ENCODE data around the gene SLC6A13. TPM values are rescaled to one million over a fixed set of nuclear protein-coding genes. Genes with fewer than 3 reads are reported as not detected.

The SLC6A13 gene
- polyA plus RNA-seq, 1 donor from 2014 or later, result 1.4 TPM

DNA sequence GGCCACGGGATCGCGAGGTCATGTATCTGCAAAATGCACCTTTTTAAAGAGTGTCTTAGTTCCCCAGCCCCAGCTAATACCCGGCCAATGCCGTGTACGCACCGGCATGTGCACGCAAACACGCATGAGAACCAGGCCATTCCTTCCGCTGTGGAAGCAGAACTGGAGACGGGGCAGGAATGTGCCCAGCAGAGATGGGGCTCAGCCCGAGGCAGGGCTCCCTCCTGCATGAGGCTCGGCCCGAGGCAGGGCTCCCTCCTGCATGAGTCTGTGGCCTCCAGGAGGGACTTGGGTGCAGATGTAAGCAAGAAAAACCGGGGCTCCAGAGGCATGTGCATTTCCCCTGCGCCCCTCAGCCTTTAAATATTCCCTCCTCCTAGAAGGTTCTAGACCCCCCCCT lies 86.9 kb downstream of the SLC6A13 start:
- Histone ChIP-seq H3K4me2 (ENCODE audit: low read length) (no peak overlapping the region), H3K36me3 (ENCODE audit: insufficient read depth, low read length) (no peaks in the 10 kb centered on the region), H3F3A (ENCODE audit: insufficient read depth, low read length, poor library complexity, severe bottlenecking) (no peaks in the 10 kb centered on the region), H3K9ac (ENCODE audit: low read length) (no peak overlapping the region), H3K27ac (ENCODE audit: low read length) (no peak overlapping the region), H3K4me3 (ENCODE audit: low read length) (no peak overlapping the region), H3K79me2 (replicated peaks; ENCODE audit: insufficient read depth, low read length) (no peaks in the 10 kb centered on the region), H4K20me1 (ENCODE audit: insufficient read depth) (no peaks in the 10 kb centered on the region), H3K9me2 (ENCODE audit: insufficient read depth, low read length) (no peaks in the 10 kb centered on the region), H3K27me3 (ENCODE audit: insufficient read depth, low read depth, low read length) (no peaks in the 10 kb centered on the region), H3K9me3 (ENCODE audit: low read length) (no peaks in the 10 kb centered on the region), H2AFZ (ENCODE audit: low read depth, low read length) (no peak overlapping the region)
- no peak for TF ChIP-seq POLR2AphosphoS5 (IDR thresholded peaks at IDR 0.05)
- TF ChIP-seq CTCF (IDR thresholded peaks at IDR 0.05; ENCODE audit: poor library complexity, severe bottlenecking), result no peak
- no peak for TF ChIP-seq SMC3 (conservative IDR thresholded peaks at IDR 0.05; ENCODE audit: poor library complexity)
- TF ChIP-seq MXI1 (conservative IDR thresholded peaks at IDR 0.05; ENCODE audit: poor library complexity, severe bottlenecking), result no peak
- no peak for TF ChIP-seq RAD21 (conservative IDR thresholded peaks at IDR 0.05)
- TF ChIP-seq EZH2 (IDR thresholded peaks at IDR 0.05; ENCODE audit: borderline replicate concordance, insufficient read depth, low read length, poor library complexity, severe bottlenecking), result no peak
- no peak for TF ChIP-seq TAF1 (IDR thresholded peaks at IDR 0.05; ENCODE audit: low read depth)
- TF ChIP-seq EP300 (conservative IDR thresholded peaks at IDR 0.05; ENCODE audit: poor library complexity, severe bottlenecking), result no peak
- TF ChIP-seq REST (IDR thresholded peaks at IDR 0.05; ENCODE audit: borderline replicate concordance), result no peak

DNA sequence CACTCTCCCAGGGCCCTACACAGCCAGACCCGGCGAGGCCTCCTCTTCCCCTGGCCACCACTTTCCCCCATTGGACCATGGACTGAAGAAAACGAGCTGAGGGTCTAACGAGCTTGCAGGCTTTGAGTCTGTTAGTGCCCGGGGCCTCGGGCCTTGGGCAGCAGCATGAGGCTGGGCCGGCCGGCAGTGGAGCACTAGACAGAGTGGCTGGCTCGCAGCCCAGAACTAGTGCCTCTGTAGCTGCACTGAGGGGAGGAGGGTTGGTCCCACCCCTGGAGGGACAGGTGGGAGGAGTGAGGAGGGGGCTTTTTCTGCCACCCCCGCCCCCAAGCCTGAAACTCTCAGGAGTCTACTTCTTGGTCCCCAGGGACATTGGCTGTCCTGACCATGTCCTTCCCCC lies 87.4 kb downstream of the SLC6A13 start:
- TF ChIP-seq POLR2AphosphoS5 (IDR thresholded peaks at IDR 0.05) (no peak), CTCF (IDR thresholded peaks at IDR 0.05; ENCODE audit: poor library complexity, severe bottlenecking) (no peak), TAF1 (IDR thresholded peaks at IDR 0.05; ENCODE audit: low read depth) (no peak), MXI1 (conservative IDR thresholded peaks at IDR 0.05; ENCODE audit: poor library complexity, severe bottlenecking) (no peak), EZH2 (IDR thresholded peaks at IDR 0.05; ENCODE audit: borderline replicate concordance, insufficient read depth, low read length, poor library complexity, severe bottlenecking) (no peak), EP300 (conservative IDR thresholded peaks at IDR 0.05; ENCODE audit: poor library complexity, severe bottlenecking) (no peak), SMC3 (conservative IDR thresholded peaks at IDR 0.05; ENCODE audit: poor library complexity) (no peak), RAD21 (conservative IDR thresholded peaks at IDR 0.05) (no peak), REST (IDR thresholded peaks at IDR 0.05; ENCODE audit: borderline replicate concordance) (no peak)
- Histone ChIP-seq H3K79me2 (replicated peaks; ENCODE audit: insufficient read depth, low read length) (no peaks in the 10 kb centered on the region), H3K4me2 (ENCODE audit: low read length) (no peak overlapping the region), H3K27ac (ENCODE audit: low read length) (no peak overlapping the region), H4K20me1 (ENCODE audit: insufficient read depth) (no peaks in the 10 kb centered on the region), H3K9ac (ENCODE audit: low read length) (no peak overlapping the region), H3K4me3 (ENCODE audit: low read length) (no peak overlapping the region), H3F3A (ENCODE audit: insufficient read depth, low read length, poor library complexity, severe bottlenecking) (no peaks in the 10 kb centered on the region), H3K36me3 (ENCODE audit: insufficient read depth, low read length) (no peaks in the 10 kb centered on the region), H2AFZ (ENCODE audit: low read depth, low read length) (no peak overlapping the region), H3K9me3 (ENCODE audit: low read length) (no peaks in the 10 kb centered on the region), H3K27me3 (ENCODE audit: insufficient read depth, low read depth, low read length) (no peaks in the 10 kb centered on the region), H3K9me2 (ENCODE audit: insufficient read depth, low read length) (no peaks in the 10 kb centered on the region)

All from neural cell (in vitro differentiated cells).